T-helper 22 cell (primary cell): ENCODE data around the gene BAIAP3.

Experiments
- DNase-seq: peaks from one replicate; pipeline ENCODE4 v3.0.0-alpha.2; 2020; ENCODE audit warnings: low read depth

BAIAP3 gene

GRCh38 chr16:1394367-1394951 is 61.0 kb downstream of the BAIAP3 start:
- no peak for DNase-seq

- no peak for DNase-seq
Measured at GRCh38 chr16:1395444-1396031, 62.1 kb downstream of the BAIAP3 start.

- no peak for DNase-seq
Measured at GRCh38 chr16:1397779-1398178, 64.3 kb downstream of the BAIAP3 start.

DNA sequence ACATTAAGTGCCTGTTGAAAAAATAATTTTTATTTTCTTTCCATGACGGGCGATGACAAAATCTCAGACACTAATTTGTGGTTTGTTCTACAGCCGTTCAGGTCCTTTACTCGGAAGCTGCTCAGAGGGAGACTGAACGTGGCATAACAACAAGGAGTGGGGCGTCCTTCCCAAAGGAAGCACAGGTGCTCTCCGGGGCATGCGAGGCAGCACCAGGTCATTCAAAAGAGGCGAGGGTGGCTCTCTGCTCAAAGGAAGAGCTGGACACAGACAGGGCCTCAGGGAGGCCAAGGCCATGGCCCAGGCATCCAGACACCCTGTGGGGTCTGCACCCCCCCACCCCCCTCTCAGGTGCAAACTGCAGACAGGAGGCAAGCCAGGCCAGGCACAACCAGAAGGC is 64.9 kb downstream of the BAIAP3 start:
- no peak for DNase-seq
